ENCODE measurements around the gene BBS10. TPM values are rescaled to one million over a fixed set of nuclear protein-coding genes. Genes with fewer than 3 reads are reported as not detected.

Gene BBS10
- total RNA-seq (2012; rRNA removed), result 10.0 and 15.8 TPM in 2 replicates
- polyA plus RNA-seq (2012; rRNA removed), result 3.4 and 4.9 TPM in 2 replicates
- 0.44 and 0.78 TPM in 2 replicates for polyA plus RNA-seq (2012; cell fraction: cytosol; rRNA removed)
- polyA plus RNA-seq (2012; cell fraction: nucleus; rRNA removed; ENCODE audit: low replicate concordance), result 0.24 and 3.0 TPM in 2 replicates
- Bru-seq, nascent RNA, result percentile 64 among the genes with signal in this experiment
- percentile 65 among the genes with signal in this experiment for BruChase-seq, experiment 1, labeled RNA remaining after a 6-hour chase
- BruChase-seq, experiment 2, labeled RNA remaining after a 2-hour chase, result percentile 88 among the genes with signal in this experiment
- long read RNA-seq, transcript BBS10-201 (2 exons, 3,595 nt), result major isoform, 6 of 13 reads
- long read RNA-seq, partial matches to known transcripts, result 0 of 13 reads
- long read RNA-seq, other reads (novel, unspliced or antisense), result 7 of 13 reads

GRCh38 chr12:76348079-76348901 is at the start of gene BBS10:
TSS of gene BBS10 (minus strand) at chr12:76348415. CDS start at chr12:76348358, 57 bp downstream.
- peak within 1 kb of the TSS; percentile 83 for H3K14ac ChIP-seq (replicated peaks; ENCODE audit: low read depth, low read length)
- dilution Hi-C loops (cut with HindIII; ENCODE audit: low sequenced_read_pairs, unreplicated experiment) (no loop called here), in situ Hi-C loops (cut with MboI; ENCODE audit: low sequenced_read_pairs) (loop anchor here (5.0 to 10.0 kb wide), 3 partner anchors 273 to 823 kb away; no protein-coding TSS in a partner anchor), intact Hi-C loops (cut with micrococcal nuclease) (loop anchor here (1.0 to 5.0 kb wide), 4 partner anchors 107 to 291 kb away; no protein-coding TSS in a partner anchor)
- peak within 1 kb of the TSS; percentile 72 for H2AK5ac ChIP-seq (ENCODE audit: low read depth, low read length)
- CTCF ChIA-PET, result interaction anchor here (0.7 to 1.6 kb wide), 9 partner anchors 190 to 317 kb away, joined by 3 to 6 read pairs (median 3); partner anchors contain the start of gene PHLDA1
- peak within 1 kb of the TSS; percentile 73 for H2BK5ac ChIP-seq (ENCODE audit: low read depth, low read length, poor library complexity, severe bottlenecking)
- no peaks in the 10 kb centered on the region for H4K20me1 ChIP-seq (ENCODE audit: insufficient read depth, low read length)
- H3K27ac ChIP-seq (ENCODE audit: insufficient read depth, low read length), result peak within 1 kb of the TSS; percentile 91
- peak within 1 kb of the TSS; percentile 84 for H3K9ac ChIP-seq (ENCODE audit: low read depth, low read length)
- peak within 1 kb of the TSS; percentile 82 for H3K4me2 ChIP-seq (ENCODE audit: low read depth, low read length)
- peak within 1 kb of the TSS; percentile 21; the same call in 1 of the 2 replicates for H3K18ac ChIP-seq (ENCODE audit: low read depth, low read length)
- peak within 1 kb of the TSS; percentile 79 for H3K4me3 ChIP-seq (ENCODE audit: insufficient read depth, low read depth, low read length)
- H3K79me1 ChIP-seq (ENCODE audit: low read depth in 1 of 2, low read length in 2 of 2), result peaks cover 11 to 32% of the 10 kb centered on the region in 2 experiments; a peak in 3 of 4 replicates
- peak within 1 kb of the TSS; percentile 76 for H3K56ac ChIP-seq (ENCODE audit: extremely low read depth, insufficient read depth, low read length)
- H3K4me1 ChIP-seq (ENCODE audit: control insufficient read depth, insufficient read depth, low read length), result peaks cover 5% of the 10 kb centered on the region; the same call in 1 of the 2 replicates
- peak within 1 kb of the TSS; percentile 96 for H2AK9ac ChIP-seq (replicated peaks; ENCODE audit: low read depth, low read length, poor library complexity)
- H3K4ac ChIP-seq (ENCODE audit: low read depth, low read length), result peak within 1 kb of the TSS; percentile 88
- peak within 1 kb of the TSS; percentile 53; the same call in 2 of the 3 replicates for H2BK15ac ChIP-seq (ENCODE audit: low read depth, low read length)
- DNase-seq, result peak; percentile 91
- H4K5ac ChIP-seq (ENCODE audit: low read depth, low read length), result peak within 1 kb of the TSS; percentile 74
- H2BK20ac ChIP-seq (ENCODE audit: low read depth, low read length), result no peak within 1 kb of the TSS
- BruUV-seq (replicated peaks), result no TSS peak
- H3K23ac ChIP-seq (ENCODE audit: low read depth, low read length), result peak within 1 kb of the TSS; percentile 71
- peak; percentile 96 for ATAC-seq (ENCODE audit: low read depth)
- H3K9me1 ChIP-seq (ENCODE audit: insufficient read depth, low read length), result no peaks in the 10 kb centered on the region
- H4K91ac ChIP-seq (ENCODE audit: insufficient read depth, low read depth, low read length), result peak within 1 kb of the TSS; percentile 94
- H3K9me3 ChIP-seq (ENCODE audit: control insufficient read depth, insufficient read depth, low read length), result no peaks in the 10 kb centered on the region
- peak within 1 kb of the TSS; percentile 93 to 100 for H4K8ac ChIP-seq (ENCODE audit: low read depth in 2 of 2, low read length in 2 of 2)
- whole genome bisulfite sequencing, 2 experiments (ENCODE audit: extremely low coverage in 2 of 2, insufficient read length in 1 of 2), result 0% methylated on average over 12 of the region's 49 CpGs; no CpG with 5 or more reads in 1 of the 2 experiments
- peak within 1 kb of the TSS; percentile 56 for H2BK120ac ChIP-seq (ENCODE audit: low read depth, low read length)
- H3K36me3 ChIP-seq (ENCODE audit: control insufficient read depth, insufficient read depth, low read length), result no peaks in the 10 kb centered on the region
- POLR2A ChIA-PET (ENCODE audit: unreplicated experiment), result interaction anchor here (0.5 to 1.0 kb wide), 2 partner anchors 245 to 317 kb away, joined by 3 to 6 read pairs; no protein-coding TSS in a partner anchor
- peak within 1 kb of the TSS; percentile 94 for H2AFZ ChIP-seq (replicated peaks; ENCODE audit: low read length, poor library complexity)
- no peaks in the 10 kb centered on the region for H3K27me3 ChIP-seq (ENCODE audit: control insufficient read depth, insufficient read depth, low read length)
- TF ChIP-seq RCOR1 (IDR thresholded peaks at IDR 0.05; ENCODE audit: insufficient replicate concordance, low read length) (no peak), RAD21 (IDR thresholded peaks at IDR 0.05; ENCODE audit: low read length) (peak; percentile 39; the same call in 1 of the 2 replicates), BHLHE40 (IDR thresholded peaks at IDR 0.05; ENCODE audit: low read depth, low read length) (no peak), MAZ (IDR thresholded peaks at IDR 0.05; ENCODE audit: borderline replicate concordance, low read depth, low read length) (0 out of 2 replicates have a peak, but pooled peaks have one; percentile 56), MAFK (IDR thresholded peaks at IDR 0.05; ENCODE audit: low read depth, low read length) (peak; percentile 19; the same call in 1 of the 2 replicates), FOS (IDR thresholded peaks at IDR 0.05; ENCODE audit: low read depth, low read length) (no peak; the same call in 1 of the 2 replicates), MXI1 (IDR thresholded peaks at IDR 0.05; ENCODE audit: borderline replicate concordance, low read depth, low read length) (peak; percentile 24; the same call in 1 of the 2 replicates), POLR2A (IDR thresholded peaks at IDR 0.05; ENCODE audit: low read depth, low read length) (no peak), CEBPB (IDR thresholded peaks at IDR 0.05; ENCODE audit: low read depth, low read length) (no peak), USF2 (IDR thresholded peaks at IDR 0.05; ENCODE audit: low read depth, low read length) (no peak), CTCF (conservative IDR thresholded peaks at IDR 0.05; ENCODE audit: low read depth, low read length) (peak; percentile 42), NFE2L2 (IDR thresholded peaks at IDR 0.05; ENCODE audit: low read depth, low read length) (no peak)
